ENCODE results near the gene TPX2. TPM values are rescaled to one million over a fixed set of nuclear protein-coding genes. Genes with fewer than 3 reads are reported as not detected.
A peak's percentile ranks its signal among the peaks of the same experiment; 100 is the strongest.

The TPX2 gene
- total and polyA plus RNA-seq, 2 of the 8 experiments (the other 6 are each of a cell fraction or from before 2014, with no cell fraction given) = 43.6 to 125 TPM

- TF ChIP-seq EP300 (IDR thresholded peaks at IDR 0.05; ENCODE audit: borderline replicate concordance in 1 of 2, low read depth in 2 of 2, low read length in 2 of 2) = peak in 1 of 2 experiments; percentile 19; a peak in 1 of 3 replicates
- 0 out of 2 replicates have a peak, but pooled peaks have one; percentile 15 for TF ChIP-seq MAX (IDR thresholded peaks at IDR 0.05)
Measured at GRCh38 chr20:31693987-31694661, 45.0 kb upstream of the TPX2 start (continued).
